HepG2 (cell line): Measurements from ENCODE around the gene TCOF1. TPM values are rescaled to one million over a fixed set of nuclear protein-coding genes. Genes with fewer than 3 reads are reported as not detected.

ENCODE experiments used
- SOX13 ChIP-seq, 3 experiments: fragments of 450-650 bp in 1 of 3; sonication (generic) in 1 of 3; formaldehyde crosslinking in 1 of 3; IDR thresholded peaks in 2 of 3; conservative IDR thresholded peaks in 1 of 3; 2 replicates each; pipeline versions ENCODE4 v1.5.0 to v1.6.1; 2016 to 2020; ENCODE audit warnings: antibody characterized with exemption in 1 of 3, mild to moderate bottlenecking in 1 of 3, missing compliant biosample characterization in 1 of 3, missing genetic modification reagents in 1 of 3, moderate library complexity in 1 of 3
- ZNF205 ChIP-seq: IDR thresholded peaks from 2 replicates; pipeline ENCODE4 v1.6.1; 2018; ENCODE audit warnings: missing biosample characterization, missing genetic modification reagents
- ZNF790 ChIP-seq: sonication (generic); formaldehyde crosslinking; IDR thresholded peaks from 2 replicates; pipeline ENCODE4 v1.8.0; 2022; ENCODE audit warnings: missing genetic modification reagents, mild to moderate bottlenecking, borderline replicate concordance
- polyA plus RNA-seq, 8 experiments: library from polyadenylated mRNA; depleted of rRNA in 3 of 8; stranded (reverse) in 7 of 8; unstranded in 1 of 8; fragments of >200 nt; fragmentation: Illumina TruSeq in 4 of 8; extraction: Trizol in 4 of 8; gene quantifications; 2 replicates each; pipeline versions ENCODE4 v1.2.1 to v1.2.3, GENCODE V29; 2011 to 2016; ENCODE audit warnings: low read depth in 4 of 8, missing spikeins in 1 of 8, mixed read lengths in 1 of 8; ENCODE audit not compliant: insufficient read depth in 1 of 8
- total RNA-seq, 5 experiments: library from RNA; depleted of rRNA; stranded (reverse); fragments of >200 nt; fragmentation: Illumina TruSeq; extraction: Trizol; gene quantifications; 2 replicates each; pipeline ENCODE4 v1.2.3, GENCODE V29; 2016; ENCODE audit warnings: low read depth in 1 of 5
- TF ChIP-seq, protein P1 (sequence below): sonication (generic); formaldehyde crosslinking; IDR thresholded peaks from 2 replicates; pipeline ENCODE4 v1.4.0; 2020; ENCODE audit warnings: mild to moderate bottlenecking, missing genetic modification reagents, borderline replicate concordance
- TF ChIP-seq, protein P2 (sequence below): sonication (generic); formaldehyde crosslinking; IDR thresholded peaks from 2 replicates; pipeline ENCODE4 v1.4.0; 2020; ENCODE audit warnings: mild to moderate bottlenecking, missing genetic modification reagents
- TF ChIP-seq, protein P3 (sequence below): sonication (generic); formaldehyde crosslinking; IDR thresholded peaks from 2 replicates; pipeline ENCODE4 v1.4.0; 2020; ENCODE audit warnings: missing genetic modification reagents; ENCODE audit errors: not compliant biosample characterization

The TCOF1 gene
- total and polyA plus RNA-seq, 2 of the 13 experiments (the other 11 are each of a cell fraction or from before 2014, with no cell fraction given) = 10.1 to 41.6 TPM

DNA sequence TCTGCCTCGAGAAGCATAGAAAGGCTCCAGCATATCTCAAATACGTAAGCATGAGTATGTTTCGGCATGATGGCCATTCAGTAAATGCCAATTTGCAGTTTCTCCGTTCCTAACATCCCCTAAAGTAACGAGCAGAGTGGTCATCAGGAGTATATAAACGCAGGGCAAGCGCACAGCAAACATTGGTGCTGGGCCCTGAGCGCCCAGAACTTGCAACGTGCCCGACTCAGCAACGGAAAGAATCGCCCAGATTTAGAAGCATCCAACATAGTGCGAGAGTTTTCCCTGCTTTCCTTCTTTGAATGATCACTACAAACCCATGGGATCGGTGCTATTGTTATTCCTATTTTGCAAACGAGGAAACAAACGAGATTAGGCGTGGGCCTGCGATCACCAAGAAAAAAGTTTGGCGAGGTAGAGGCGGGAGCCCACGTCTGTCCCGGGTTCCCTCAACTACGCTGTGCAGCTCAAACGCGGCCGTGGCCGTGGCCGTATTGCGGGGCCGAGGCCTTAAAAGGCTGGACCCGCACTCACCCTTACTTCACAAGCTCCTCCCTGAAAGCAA, 91.5 kb downstream of the TCOF1 start (continued):
- TF ChIP-seq, protein P1, sequence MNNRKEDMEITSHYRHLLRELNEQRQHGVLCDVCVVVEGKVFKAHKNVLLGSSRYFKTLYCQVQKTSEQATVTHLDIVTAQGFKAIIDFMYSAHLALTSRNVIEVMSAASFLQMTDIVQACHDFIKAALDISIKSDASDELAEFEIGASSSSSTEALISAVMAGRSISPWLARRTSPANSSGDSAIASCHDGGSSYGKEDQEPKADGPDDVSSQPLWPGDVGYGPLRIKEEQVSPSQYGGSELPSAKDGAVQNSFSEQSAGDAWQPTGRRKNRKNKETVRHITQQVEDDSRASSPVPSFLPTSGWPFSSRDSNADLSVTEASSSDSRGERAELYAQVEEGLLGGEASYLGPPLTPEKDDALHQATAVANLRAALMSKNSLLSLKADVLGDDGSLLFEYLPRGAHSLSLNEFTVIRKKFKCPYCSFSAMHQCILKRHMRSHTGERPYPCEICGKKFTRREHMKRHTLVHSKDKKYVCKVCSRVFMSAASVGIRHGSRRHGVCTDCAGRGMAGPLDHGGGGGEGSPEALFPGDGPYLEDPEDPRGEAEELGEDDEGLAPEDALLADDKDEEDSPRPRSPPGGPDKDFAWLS = 0 out of 2 replicates have a peak, but pooled peaks have one; percentile 6
- TF ChIP-seq, protein P2, sequence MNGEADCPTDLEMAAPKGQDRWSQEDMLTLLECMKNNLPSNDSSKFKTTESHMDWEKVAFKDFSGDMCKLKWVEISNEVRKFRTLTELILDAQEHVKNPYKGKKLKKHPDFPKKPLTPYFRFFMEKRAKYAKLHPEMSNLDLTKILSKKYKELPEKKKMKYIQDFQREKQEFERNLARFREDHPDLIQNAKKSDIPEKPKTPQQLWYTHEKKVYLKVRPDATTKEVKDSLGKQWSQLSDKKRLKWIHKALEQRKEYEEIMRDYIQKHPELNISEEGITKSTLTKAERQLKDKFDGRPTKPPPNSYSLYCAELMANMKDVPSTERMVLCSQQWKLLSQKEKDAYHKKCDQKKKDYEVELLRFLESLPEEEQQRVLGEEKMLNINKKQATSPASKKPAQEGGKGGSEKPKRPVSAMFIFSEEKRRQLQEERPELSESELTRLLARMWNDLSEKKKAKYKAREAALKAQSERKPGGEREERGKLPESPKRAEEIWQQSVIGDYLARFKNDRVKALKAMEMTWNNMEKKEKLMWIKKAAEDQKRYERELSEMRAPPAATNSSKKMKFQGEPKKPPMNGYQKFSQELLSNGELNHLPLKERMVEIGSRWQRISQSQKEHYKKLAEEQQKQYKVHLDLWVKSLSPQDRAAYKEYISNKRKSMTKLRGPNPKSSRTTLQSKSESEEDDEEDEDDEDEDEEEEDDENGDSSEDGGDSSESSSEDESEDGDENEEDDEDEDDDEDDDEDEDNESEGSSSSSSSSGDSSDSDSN (CRISPR knock-in tag) = peak; percentile 31; the same call in 1 of the 2 replicates
- TF ChIP-seq, protein P3, sequence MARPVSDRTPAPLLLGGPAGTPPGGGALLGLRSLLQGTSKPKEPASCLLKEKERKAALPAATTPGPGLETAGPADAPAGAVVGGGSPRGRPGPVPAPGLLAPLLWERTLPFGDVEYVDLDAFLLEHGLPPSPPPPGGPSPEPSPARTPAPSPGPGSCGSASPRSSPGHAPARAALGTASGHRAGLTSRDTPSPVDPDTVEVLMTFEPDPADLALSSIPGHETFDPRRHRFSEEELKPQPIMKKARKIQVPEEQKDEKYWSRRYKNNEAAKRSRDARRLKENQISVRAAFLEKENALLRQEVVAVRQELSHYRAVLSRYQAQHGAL = peak; percentile 18
- TF ChIP-seq SOX13 (IDR thresholded peaks at IDR 0.05) (no peak), SOX13 (CRISPR knock-in tag; conservative IDR thresholded peaks at IDR 0.05 in 1 of 2, IDR thresholded peaks at IDR 0.05 in 1 of 2) (peak in 1 of 2 experiments; percentile 22; a peak in 1 of 4 replicates), ZNF790 (CRISPR knock-in tag) (0 out of 2 replicates have a peak, but pooled peaks have one; percentile 47), ZNF205 (CRISPR knock-in tag) (0 out of 2 replicates have a peak, but pooled peaks have one; percentile 35)

Other genes with a start within 250 kb of the TCOF1 start
- gene PDGFRB, start 201.9 kb upstream of the TCOF1 start, total RNA-seq (2016; rRNA removed; fragmentation: Illumina TruSeq; extraction: Trizol) = 1.5 and 4.0 TPM in 2 replicates
- gene PDGFRB, start 201.9 kb upstream of the TCOF1 start, polyA plus RNA-seq (2011; rRNA removed) = 15.3 and 21.0 TPM in 2 replicates
- gene CDX1, start 190.9 kb upstream of the TCOF1 start, total RNA-seq (2016; rRNA removed; fragmentation: Illumina TruSeq; extraction: Trizol) = not detected in 2 replicates
- gene CDX1, start 190.9 kb upstream of the TCOF1 start, polyA plus RNA-seq (2011; rRNA removed) = 0.05 TPM in 1 of 2 replicates, not detected in the other
- not detected in 2 replicates for gene SLC6A7, start 167.6 kb upstream of the TCOF1 start, total RNA-seq (2016; rRNA removed; fragmentation: Illumina TruSeq; extraction: Trizol)
- gene SLC6A7, start 167.6 kb upstream of the TCOF1 start, polyA plus RNA-seq (2011; rRNA removed) = not detected in 2 replicates
- gene CAMK2A, start 67.9 kb upstream of the TCOF1 start, total RNA-seq (2016; rRNA removed; fragmentation: Illumina TruSeq; extraction: Trizol) = 0.11 TPM in 1 of 2 replicates, not detected in the other
- gene CAMK2A, start 67.9 kb upstream of the TCOF1 start, polyA plus RNA-seq (2011; rRNA removed) = 0.16 TPM in 1 of 2 replicates, not detected in the other
- 17.6 and 33.9 TPM in 2 replicates for gene ARSI, start 54.8 kb upstream of the TCOF1 start, total RNA-seq (2016; rRNA removed; fragmentation: Illumina TruSeq; extraction: Trizol)
- 4.2 and 6.4 TPM in 2 replicates for gene ARSI, start 54.8 kb upstream of the TCOF1 start, polyA plus RNA-seq (2011; rRNA removed)
- gene CD74, start 55.2 kb downstream of the TCOF1 start, total RNA-seq (2016; rRNA removed; fragmentation: Illumina TruSeq; extraction: Trizol) = 30.1 and 84.4 TPM in 2 replicates
- gene CD74, start 55.2 kb downstream of the TCOF1 start, polyA plus RNA-seq (2011; rRNA removed) = 34.1 and 56.4 TPM in 2 replicates
- 2,116 and 2,466 TPM in 2 replicates for gene RPS14, start 92.0 kb downstream of the TCOF1 start, total RNA-seq (2016; rRNA removed; fragmentation: Illumina TruSeq; extraction: Trizol)
- gene RPS14, start 92.0 kb downstream of the TCOF1 start, polyA plus RNA-seq (2011; rRNA removed) = 3,058 and 3,295 TPM in 2 replicates
- gene NDST1, start 150.4 kb downstream of the TCOF1 start, total RNA-seq (2016; rRNA removed; fragmentation: Illumina TruSeq; extraction: Trizol) = 22.1 and 26.2 TPM in 2 replicates
- 23.8 and 35.0 TPM in 2 replicates for gene NDST1, start 150.4 kb downstream of the TCOF1 start, polyA plus RNA-seq (2011; rRNA removed)